ENCODE measurements around the gene SAMD3.

DNA sequence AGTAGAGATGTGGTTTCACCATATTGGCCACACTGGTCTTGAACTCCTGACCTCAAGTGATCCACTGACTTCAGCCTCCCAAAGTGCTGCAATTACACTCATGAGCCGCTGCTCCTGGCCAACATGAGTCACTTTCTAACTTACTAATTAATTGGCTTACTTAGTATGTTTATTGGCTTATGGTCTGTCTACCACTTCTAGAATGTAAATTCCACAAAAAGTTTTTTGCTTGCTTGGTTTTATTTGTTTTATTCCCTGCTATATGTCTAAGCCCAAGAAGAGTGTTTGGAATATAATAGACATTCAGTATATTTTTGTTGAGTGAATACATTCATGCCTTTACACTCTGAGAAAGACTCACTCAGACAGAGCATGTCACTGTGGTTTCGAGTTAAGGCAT lies 86.0 kb downstream of the SAMD3 start:
- TF ChIP-seq EZH2 (IDR thresholded peaks at IDR 0.05; ENCODE audit: low read depth): no peak
- TF ChIP-seq, protein P1, sequence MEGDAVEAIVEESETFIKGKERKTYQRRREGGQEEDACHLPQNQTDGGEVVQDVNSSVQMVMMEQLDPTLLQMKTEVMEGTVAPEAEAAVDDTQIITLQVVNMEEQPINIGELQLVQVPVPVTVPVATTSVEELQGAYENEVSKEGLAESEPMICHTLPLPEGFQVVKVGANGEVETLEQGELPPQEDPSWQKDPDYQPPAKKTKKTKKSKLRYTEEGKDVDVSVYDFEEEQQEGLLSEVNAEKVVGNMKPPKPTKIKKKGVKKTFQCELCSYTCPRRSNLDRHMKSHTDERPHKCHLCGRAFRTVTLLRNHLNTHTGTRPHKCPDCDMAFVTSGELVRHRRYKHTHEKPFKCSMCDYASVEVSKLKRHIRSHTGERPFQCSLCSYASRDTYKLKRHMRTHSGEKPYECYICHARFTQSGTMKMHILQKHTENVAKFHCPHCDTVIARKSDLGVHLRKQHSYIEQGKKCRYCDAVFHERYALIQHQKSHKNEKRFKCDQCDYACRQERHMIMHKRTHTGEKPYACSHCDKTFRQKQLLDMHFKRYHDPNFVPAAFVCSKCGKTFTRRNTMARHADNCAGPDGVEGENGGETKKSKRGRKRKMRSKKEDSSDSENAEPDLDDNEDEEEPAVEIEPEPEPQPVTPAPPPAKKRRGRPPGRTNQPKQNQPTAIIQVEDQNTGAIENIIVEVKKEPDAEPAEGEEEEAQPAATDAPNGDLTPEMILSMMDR (conservative IDR thresholded peaks at IDR 0.05): no peak
